ENCODE results near the gene SERPINH1. TPM values are rescaled to one million over a fixed set of nuclear protein-coding genes. Genes with fewer than 3 reads are reported as not detected.
A peak's percentile ranks its signal among the peaks of the same experiment; 100 is the strongest.

Gene SERPINH1
- total and polyA plus RNA-seq, 5 donors from 2014 or later, result 1.2 to 4.5 (median 3.4) TPM

DNA sequence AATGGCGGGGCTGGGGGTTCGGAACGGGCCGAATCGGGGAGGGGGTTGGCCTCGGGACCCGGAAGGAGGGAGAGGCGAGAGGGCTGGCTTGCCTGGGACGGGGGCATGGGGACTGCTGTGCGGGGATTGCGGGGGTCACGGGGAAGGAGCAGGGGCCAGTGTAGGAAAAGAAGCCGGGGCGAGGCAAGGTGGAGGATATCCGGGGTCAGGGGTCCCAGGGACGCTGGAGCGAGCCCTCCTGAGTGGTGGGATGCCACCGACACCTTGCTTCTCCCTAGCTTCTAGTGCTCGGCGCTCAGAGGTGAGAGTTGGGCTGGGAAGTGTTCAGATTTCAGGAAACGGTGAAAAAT, 35.9 kb upstream of the SERPINH1 start:
- no peaks in the 10 kb centered on the region for H3K27me3 ChIP-seq (ENCODE audit: control insufficient read depth, insufficient read depth, low read length)
- Mint-ChIP-seq H3K27me3 (no peaks in the 10 kb centered on the region), H3K36me3 (no peaks in the 10 kb centered on the region), H3K9me3 (peaks cover 0 to 2% (median 0%) of the 10 kb centered on the region in 7 donors), H3K4me3 (peak overlapping the region; percentile 84 to 87 (median 86)), H3K27ac (peak overlapping the region; percentile 32 to 81 (median 63)), H3K4me1 (peaks cover 11 to 61% (median 33%) of the 10 kb centered on the region in 4 donors)
- H3K27ac ChIP-seq (ENCODE audit: insufficient read depth, low read length, poor library complexity, severe bottlenecking), result peak overlapping the region; percentile 61
- H3K4me3 ChIP-seq (ENCODE audit: low read depth, low read length), result peak overlapping the region; percentile 62
- ATAC-seq (ENCODE audit: low read depth in 2 of 2), result no peak
- peaks cover 39% of the 10 kb centered on the region for H3K4me1 ChIP-seq (ENCODE audit: control insufficient read depth, insufficient read depth, low read length, poor library complexity, severe bottlenecking)
- H3K9me3 ChIP-seq (ENCODE audit: control insufficient read depth in 2 of 2, low read length in 2 of 2), result no peaks in the 10 kb centered on the region
- DNase-seq, result no peak
- no peaks in the 10 kb centered on the region for H3K36me3 ChIP-seq (ENCODE audit: control insufficient read depth, insufficient read depth, low read length)

DNA sequence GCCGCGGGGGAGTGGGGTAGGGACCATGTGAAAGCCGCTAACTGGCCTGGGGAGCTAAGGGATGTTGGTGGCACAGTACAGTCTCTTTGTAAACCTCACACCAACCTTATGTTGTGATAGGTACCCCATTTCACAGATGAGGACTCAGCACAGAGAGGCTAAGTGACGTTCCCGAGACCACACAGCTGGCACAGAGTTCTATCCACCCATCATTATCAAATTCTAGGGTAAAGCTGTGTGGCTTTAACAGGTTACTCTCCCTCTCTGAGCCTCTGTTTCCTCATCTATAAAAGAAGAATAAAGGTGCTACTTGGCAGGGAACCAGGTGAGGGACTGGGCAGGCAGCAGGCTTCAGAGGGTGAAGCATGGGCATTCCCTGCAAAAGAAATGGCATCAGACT, 34.9 kb upstream of the SERPINH1 start:
- Histone ChIP-seq H3K4me1 (ENCODE audit: control insufficient read depth, insufficient read depth, low read length, poor library complexity, severe bottlenecking) (peaks cover 43% of the 10 kb centered on the region), H3K9me3 (ENCODE audit: control insufficient read depth in 2 of 2, low read length in 2 of 2) (no peaks in the 10 kb centered on the region), H3K36me3 (ENCODE audit: control insufficient read depth, insufficient read depth, low read length) (no peaks in the 10 kb centered on the region), H3K27ac (ENCODE audit: insufficient read depth, low read length, poor library complexity, severe bottlenecking) (no peak overlapping the region), H3K4me3 (ENCODE audit: low read depth, low read length) (no peak overlapping the region), H3K27me3 (ENCODE audit: control insufficient read depth, insufficient read depth, low read length) (no peaks in the 10 kb centered on the region)
- Mint-ChIP-seq H3K27ac (peak overlapping the region; percentile 32 to 83 (median 48)), H3K27me3 (no peaks in the 10 kb centered on the region), H3K4me3 (peak overlapping the region; percentile 84 to 91 (median 86)), H3K4me1 (peaks cover 7 to 61% (median 36%) of the 10 kb centered on the region in 4 donors), H3K36me3 (no peaks in the 10 kb centered on the region), H3K9me3 (peaks cover 0 to 2% (median 0%) of the 10 kb centered on the region in 7 donors)
- DNase-seq, result no peak
- no peak for ATAC-seq (ENCODE audit: low read depth in 2 of 2)

DNA sequence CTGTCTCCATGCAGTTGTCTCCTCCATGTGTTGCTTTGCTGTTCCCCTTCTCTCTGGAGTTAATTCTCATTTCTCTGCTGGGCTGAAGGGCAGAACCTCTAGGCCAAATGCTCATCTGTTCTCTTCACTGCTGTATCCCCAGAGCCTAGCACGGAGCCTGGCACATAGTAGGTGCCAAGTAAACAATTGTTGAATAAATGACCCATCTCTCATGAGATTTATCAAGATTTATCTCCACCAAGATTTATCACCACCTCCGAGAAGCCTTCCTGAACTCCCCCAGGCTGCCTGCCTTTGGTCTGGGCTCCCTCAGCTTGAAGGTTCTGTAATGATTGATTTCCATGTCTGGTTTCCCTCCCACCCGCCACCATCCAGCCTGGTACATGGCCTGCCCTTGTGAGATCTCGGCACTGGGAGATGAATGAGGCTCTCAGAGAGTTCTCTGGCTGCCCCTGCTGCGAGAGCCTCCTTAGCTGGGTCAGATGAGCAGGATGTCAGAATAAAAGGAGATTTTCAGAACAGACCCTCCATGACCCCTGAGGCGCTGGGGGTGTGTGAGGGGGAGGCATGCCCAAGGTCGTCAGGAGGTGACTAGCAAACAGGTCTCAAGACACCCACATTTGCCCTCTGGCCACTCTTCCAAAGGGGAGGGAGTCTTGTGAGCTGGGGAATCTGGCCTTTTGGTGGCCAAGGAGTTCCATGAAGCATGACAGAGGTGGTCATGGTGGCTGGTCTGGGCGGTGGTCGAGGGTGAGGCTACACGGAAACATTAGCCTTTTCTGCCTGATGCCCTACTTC, 33.9 kb upstream of the SERPINH1 start:
- H3K27me3 Mint-ChIP-seq, result no peaks in the 10 kb centered on the region
- ATAC-seq (ENCODE audit: low read depth in 2 of 2) (no peak), DNase-seq (no peak)
- no peaks in the 10 kb centered on the region for H3K36me3 Mint-ChIP-seq
- H3K4me3 Mint-ChIP-seq, result peak overlapping the region; percentile 61 to 87 (median 85)
- H3K27me3 ChIP-seq (ENCODE audit: control insufficient read depth, insufficient read depth, low read length), result no peaks in the 10 kb centered on the region
- no peaks in the 10 kb centered on the region for H3K9me3 ChIP-seq (ENCODE audit: control insufficient read depth in 2 of 2, low read length in 2 of 2)
- peak overlapping the region; percentile 22 to 62 (median 48) for H3K27ac Mint-ChIP-seq
- no peak overlapping the region for H3K27ac ChIP-seq (ENCODE audit: insufficient read depth, low read length, poor library complexity, severe bottlenecking)
- no peaks in the 10 kb centered on the region for H3K36me3 ChIP-seq (ENCODE audit: control insufficient read depth, insufficient read depth, low read length)
- H3K4me1 ChIP-seq (ENCODE audit: control insufficient read depth, insufficient read depth, low read length, poor library complexity, severe bottlenecking), result peaks cover 36% of the 10 kb centered on the region
- peaks cover 10 to 55% (median 36%) of the 10 kb centered on the region in 4 donors for H3K4me1 Mint-ChIP-seq
- no peak overlapping the region for H3K4me3 ChIP-seq (ENCODE audit: low read depth, low read length)
- peaks cover 0 to 2% (median 0%) of the 10 kb centered on the region in 7 donors for H3K9me3 Mint-ChIP-seq

DNA sequence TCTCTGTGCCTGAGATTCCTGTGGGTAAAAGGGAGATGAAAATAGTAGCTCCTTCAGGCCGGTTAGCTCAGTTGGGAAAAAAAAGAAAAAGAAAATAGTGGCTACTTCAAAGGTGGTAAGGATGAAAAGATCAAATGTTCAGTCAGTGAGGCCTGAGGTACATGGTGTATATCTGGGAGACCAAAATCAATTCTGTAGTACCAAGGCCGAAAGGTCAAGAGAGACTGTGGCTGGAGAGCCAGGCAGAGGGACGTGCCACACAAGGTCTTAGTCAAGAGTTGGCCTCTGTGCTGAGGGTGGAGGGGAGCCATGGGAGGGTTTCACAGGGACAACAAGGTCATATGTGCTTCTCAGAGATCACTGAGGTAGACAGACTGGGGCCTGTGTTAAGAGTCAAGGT, 31.5 kb upstream of the SERPINH1 start:
- Mint-ChIP-seq H3K9me3 (no peaks in the 10 kb centered on the region), H3K4me1 (peaks cover 5 to 51% (median 23%) of the 10 kb centered on the region in 4 donors), H3K4me3 (peak overlapping the region in 2 of 4 donors; percentile 19 to 79), H3K27ac (peak overlapping the region in 2 of 3 donors; percentile 9 to 70), H3K27me3 (no peaks in the 10 kb centered on the region), H3K36me3 (no peaks in the 10 kb centered on the region)
- no peak for DNase-seq
- H3K4me1 ChIP-seq (ENCODE audit: control insufficient read depth, insufficient read depth, low read length, poor library complexity, severe bottlenecking), result peaks cover 23% of the 10 kb centered on the region
- H3K27ac ChIP-seq (ENCODE audit: insufficient read depth, low read length, poor library complexity, severe bottlenecking), result no peak overlapping the region
- no peaks in the 10 kb centered on the region for H3K36me3 ChIP-seq (ENCODE audit: control insufficient read depth, insufficient read depth, low read length)
- H3K9me3 ChIP-seq (ENCODE audit: control insufficient read depth in 2 of 2, low read length in 2 of 2), result no peaks in the 10 kb centered on the region
- H3K4me3 ChIP-seq (ENCODE audit: low read depth, low read length), result no peak overlapping the region
- H3K27me3 ChIP-seq (ENCODE audit: control insufficient read depth, insufficient read depth, low read length), result no peaks in the 10 kb centered on the region
- ATAC-seq (ENCODE audit: low read depth in 2 of 2), result no peak

DNA sequence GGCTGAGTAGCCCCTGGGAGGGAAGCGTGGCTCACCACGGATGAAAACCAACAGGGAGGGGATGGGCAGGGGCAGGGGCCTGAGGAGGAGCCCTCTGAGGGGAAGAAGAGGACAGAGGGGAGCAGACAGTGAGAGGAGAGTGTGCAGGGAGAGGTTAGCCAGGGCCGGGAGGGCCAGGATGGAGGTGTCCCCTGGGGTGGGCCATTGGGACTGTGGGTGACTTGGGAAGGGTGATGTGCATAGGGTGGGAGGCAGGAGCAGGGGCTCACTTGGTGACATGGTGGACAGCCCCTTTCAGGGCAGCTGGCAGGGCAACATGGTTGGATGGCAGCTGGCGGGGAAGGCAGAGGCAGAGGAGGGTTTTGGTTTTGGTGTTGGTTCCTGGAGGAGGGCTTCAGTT, 30.7 kb upstream of the SERPINH1 start:
- Histone ChIP-seq H3K9me3 (ENCODE audit: control insufficient read depth in 2 of 2, low read length in 2 of 2) (no peaks in the 10 kb centered on the region), H3K27ac (ENCODE audit: insufficient read depth, low read length, poor library complexity, severe bottlenecking) (no peak overlapping the region), H3K4me3 (ENCODE audit: low read depth, low read length) (no peak overlapping the region), H3K27me3 (ENCODE audit: control insufficient read depth, insufficient read depth, low read length) (no peaks in the 10 kb centered on the region), H3K36me3 (ENCODE audit: control insufficient read depth, insufficient read depth, low read length) (no peaks in the 10 kb centered on the region), H3K4me1 (ENCODE audit: control insufficient read depth, insufficient read depth, low read length, poor library complexity, severe bottlenecking) (peaks cover 20% of the 10 kb centered on the region)
- Mint-ChIP-seq H3K27ac (peak overlapping the region in 2 of 3 donors; percentile 15), H3K4me1 (peaks cover 5 to 53% (median 23%) of the 10 kb centered on the region in 4 donors), H3K4me3 (peak overlapping the region in 1 of 4 donors; percentile 36), H3K9me3 (no peaks in the 10 kb centered on the region), H3K27me3 (no peaks in the 10 kb centered on the region), H3K36me3 (no peaks in the 10 kb centered on the region)
- ATAC-seq (ENCODE audit: low read depth in 2 of 2), result no peak
- peak in 1 of 3 donors; percentile 71 for DNase-seq

DNA sequence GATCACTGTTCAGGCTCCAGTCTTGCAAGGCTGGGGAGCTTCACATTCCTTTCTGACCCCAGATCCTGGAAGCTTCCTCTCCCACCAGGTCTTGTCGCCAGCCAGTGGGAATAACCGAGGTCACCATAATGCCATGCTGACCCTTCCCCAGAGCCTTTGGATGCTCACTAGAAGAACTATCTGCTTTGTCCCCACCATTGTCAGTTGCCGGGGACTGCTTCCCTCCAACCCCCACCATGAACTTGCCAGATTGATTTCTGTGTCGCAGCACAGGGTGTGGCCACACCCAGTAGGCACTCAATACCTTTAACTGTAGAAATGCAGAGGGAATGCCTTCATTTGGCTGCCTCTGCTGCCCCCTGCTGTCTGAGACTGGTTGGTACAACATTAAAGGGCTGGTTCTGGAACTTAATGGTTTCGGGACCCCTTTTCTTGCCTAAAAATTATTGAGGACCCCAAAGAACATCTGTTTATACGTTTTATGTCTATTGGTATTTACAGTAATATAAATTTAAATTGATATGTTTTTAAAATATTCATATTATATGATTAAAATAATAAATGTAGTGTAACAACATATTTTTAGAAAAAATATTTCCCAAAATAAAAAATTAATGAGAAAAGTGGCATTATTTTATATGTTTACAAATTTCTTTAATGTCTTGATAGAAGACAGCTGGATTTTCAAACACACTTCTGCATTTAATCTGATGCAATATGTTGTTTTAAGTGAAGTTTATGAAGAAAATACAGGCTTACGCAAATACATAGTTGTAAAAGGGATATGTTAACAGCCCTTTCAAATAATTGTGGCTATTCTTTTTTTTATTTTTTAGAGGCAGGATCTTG, 29.6 kb upstream of the SERPINH1 start:
- no peaks in the 10 kb centered on the region for H3K36me3 Mint-ChIP-seq
- peak overlapping the region; percentile 46 to 81 (median 63) for H3K4me3 Mint-ChIP-seq
- ATAC-seq (ENCODE audit: low read depth in 2 of 2) (peak; percentile 87 to 88), DNase-seq (peak; percentile 75 to 92 (median 83))
- peaks cover 10 to 50% (median 24%) of the 10 kb centered on the region in 4 donors for H3K4me1 Mint-ChIP-seq
- H3K4me1 ChIP-seq (ENCODE audit: control insufficient read depth, insufficient read depth, low read length, poor library complexity, severe bottlenecking), result peaks cover 22% of the 10 kb centered on the region
- H3K9me3 Mint-ChIP-seq, result no peaks in the 10 kb centered on the region
- H3K27ac Mint-ChIP-seq, result peak overlapping the region in 2 of 3 donors; percentile 15 to 83
- H3K4me3 ChIP-seq (ENCODE audit: low read depth, low read length), result peak overlapping the region; percentile 37
- H3K36me3 ChIP-seq (ENCODE audit: control insufficient read depth, insufficient read depth, low read length), result no peaks in the 10 kb centered on the region
- H3K27me3 ChIP-seq (ENCODE audit: control insufficient read depth, insufficient read depth, low read length), result no peaks in the 10 kb centered on the region
- no peak overlapping the region for H3K27ac ChIP-seq (ENCODE audit: insufficient read depth, low read length, poor library complexity, severe bottlenecking)
- H3K9me3 ChIP-seq (ENCODE audit: control insufficient read depth in 2 of 2, low read length in 2 of 2), result no peaks in the 10 kb centered on the region
- H3K27me3 Mint-ChIP-seq, result no peaks in the 10 kb centered on the region

DNA sequence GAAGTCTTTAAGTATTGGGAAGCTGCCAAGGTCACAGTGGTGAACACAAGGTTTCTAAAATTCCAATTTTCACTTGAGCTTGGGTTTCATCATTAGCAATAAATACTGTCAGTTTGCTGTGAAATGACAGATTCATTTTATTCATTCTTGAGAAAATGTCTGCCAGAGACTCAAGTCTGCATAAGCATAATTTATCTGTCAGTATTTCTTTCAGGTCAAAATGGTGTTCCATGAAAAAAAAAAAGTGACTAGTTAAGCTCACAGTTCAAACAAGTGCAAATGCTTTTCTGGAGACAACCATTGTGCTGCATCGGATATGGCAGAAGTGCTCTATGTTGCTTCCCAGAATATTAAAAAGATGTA, 28.2 kb upstream of the SERPINH1 start:
- no peak overlapping the region for H3K4me3 ChIP-seq (ENCODE audit: low read depth, low read length)
- no peaks in the 10 kb centered on the region for H3K36me3 ChIP-seq (ENCODE audit: control insufficient read depth, insufficient read depth, low read length)
- H3K4me1 Mint-ChIP-seq, result peaks cover 15 to 56% (median 28%) of the 10 kb centered on the region in 4 donors
- no peak overlapping the region for H3K27ac ChIP-seq (ENCODE audit: insufficient read depth, low read length, poor library complexity, severe bottlenecking)
- DNase-seq (no peak), ATAC-seq (ENCODE audit: low read depth in 2 of 2) (no peak)
- no peaks in the 10 kb centered on the region for H3K27me3 ChIP-seq (ENCODE audit: control insufficient read depth, insufficient read depth, low read length)
- no peak overlapping the region for H3K27ac Mint-ChIP-seq
- no peaks in the 10 kb centered on the region for H3K36me3 Mint-ChIP-seq
- H3K9me3 Mint-ChIP-seq, result no peaks in the 10 kb centered on the region
- no peaks in the 10 kb centered on the region for H3K27me3 Mint-ChIP-seq
- no peaks in the 10 kb centered on the region for H3K9me3 ChIP-seq (ENCODE audit: control insufficient read depth in 2 of 2, low read length in 2 of 2)
- H3K4me1 ChIP-seq (ENCODE audit: control insufficient read depth, insufficient read depth, low read length, poor library complexity, severe bottlenecking), result peaks cover 22% of the 10 kb centered on the region
- H3K4me3 Mint-ChIP-seq, result peak overlapping the region in 1 of 4 donors; percentile 10

Measured in CD4-positive, CD25-positive, alpha-beta regulatory T cell (primary cell).